Fibroblast of peridontal ligament (primary cell): ENCODE measurements around the gene RITA1.

Source experiments
- DNase-seq: peaks from one replicate; pipeline ENCODE4 v3.0.0-alpha.2; 2010; ENCODE audit errors: extremely low read depth

RITA1 gene

GRCh38 chr12:113230315-113231234, 45.1 kb downstream of the RITA1 start:
- DNase-seq, result no peak

GRCh38 chr12:113231235-113232088, 45.9 kb downstream of the RITA1 start:
- DNase-seq, result no peak

- no peak for DNase-seq
These were observed 46.7 kb downstream of the RITA1 start for GRCh38 chr12:113232089-113232839.

- DNase-seq, result no peak
These were observed 47.5 kb downstream of the RITA1 start for GRCh38 chr12:113232840-113233585.

GRCh38 chr12:113233967-113234366, 48.4 kb downstream of the RITA1 start:
- no peak for DNase-seq

- no peak for DNase-seq
These were observed 49.0 kb downstream of the RITA1 start for GRCh38 chr12:113234483-113234882.

- no peak for DNase-seq
These were observed 50.5 kb downstream of the RITA1 start for GRCh38 chr12:113235976-113236375.

- DNase-seq, result no peak
These were observed 51.2 kb downstream of the RITA1 start for GRCh38 chr12:113236539-113237399.

GRCh38 chr12:113237748-113238147, 52.2 kb downstream of the RITA1 start:
- DNase-seq, result no peak

- DNase-seq, result no peak
These were observed 52.8 kb downstream of the RITA1 start for GRCh38 chr12:113238309-113238708.

- DNase-seq, result no peak
These were observed 53.8 kb downstream of the RITA1 start for GRCh38 chr12:113239288-113239771.

GRCh38 chr12:113239811-113240331, 54.4 kb downstream of the RITA1 start:
- no peak for DNase-seq

GRCh38 chr12:113240395-113240794, 54.9 kb downstream of the RITA1 start:
- DNase-seq, result no peak

GRCh38 chr12:113241191-113242025, 55.9 kb downstream of the RITA1 start:
- DNase-seq, result peak; percentile 87
